BJ (cell line): ENCODE data around the gene ATXN1. TPM values are rescaled to one million over a fixed set of nuclear protein-coding genes. Genes with fewer than 3 reads are reported as not detected.

Experiments used
- CTCF ChIA-PET: fragments of 350-600 bp; formaldehyde crosslinking; extraction: SDS; loops from one replicate; lab custom pipeline; 2021; ENCODE audit warnings: antibody characterized with exemption, inconsistent platforms; lab: Yijun Ruan, JAX
- POLR2A ChIA-PET: fragments of 300-600 bp; sonication (Branson Sonifier 250); formaldehyde crosslinking; extraction: SDS; loops from one replicate; lab custom pipeline; 2021; ENCODE audit warnings: antibody characterized with exemption; lab: Charles Lee
- DNase-seq: peaks from one replicate; pipeline ENCODE4 v3.0.0-alpha.2; 2011; ENCODE audit warnings: low read depth
- H3K27me3 ChIP-seq: 2 replicates; pipeline ENCODE4 v1.6.0; 2011; ENCODE audit warnings: low read length; ENCODE audit not compliant: control insufficient read depth, insufficient read depth
- H3K36me3 ChIP-seq: 2 replicates; pipeline ENCODE4 v1.5.1; 2011; ENCODE audit warnings: low read length; ENCODE audit not compliant: control insufficient read depth, insufficient read depth
- H3K4me3 ChIP-seq: 2 replicates; pipeline ENCODE4 v1.5.1; 2011; ENCODE audit warnings: low read depth, mild to moderate bottlenecking, control low read depth, low read length
- polyA plus RNA-seq: library from polyadenylated mRNA; depleted of rRNA; stranded (reverse); fragments of >200 nt; gene quantifications from 2 replicates; pipeline ENCODE4 v1.2.3, GENCODE V29; 2011
- TF ChIP-seq, protein P1 (sequence below): IDR thresholded peaks from 2 replicates; pipeline ENCODE4 v1.5.1; 2011; ENCODE audit warnings: low read depth, mild to moderate bottlenecking, control low read depth, inconsistent platforms, low read length, moderate library complexity; ENCODE audit not compliant: insufficient read depth

The ATXN1 gene
- polyA plus RNA-seq, 1 experiment: 60.2 TPM

- DNase-seq: no peak
- Histone ChIP-seq H3K36me3 (no peaks in the 10 kb centered on the region; the same call in 1 of the 2 replicates), H3K27me3 (no peaks in the 10 kb centered on the region), H3K4me3 (no peak overlapping the region)
- POLR2A ChIA-PET: no interaction called here
- TF ChIP-seq, protein P1, sequence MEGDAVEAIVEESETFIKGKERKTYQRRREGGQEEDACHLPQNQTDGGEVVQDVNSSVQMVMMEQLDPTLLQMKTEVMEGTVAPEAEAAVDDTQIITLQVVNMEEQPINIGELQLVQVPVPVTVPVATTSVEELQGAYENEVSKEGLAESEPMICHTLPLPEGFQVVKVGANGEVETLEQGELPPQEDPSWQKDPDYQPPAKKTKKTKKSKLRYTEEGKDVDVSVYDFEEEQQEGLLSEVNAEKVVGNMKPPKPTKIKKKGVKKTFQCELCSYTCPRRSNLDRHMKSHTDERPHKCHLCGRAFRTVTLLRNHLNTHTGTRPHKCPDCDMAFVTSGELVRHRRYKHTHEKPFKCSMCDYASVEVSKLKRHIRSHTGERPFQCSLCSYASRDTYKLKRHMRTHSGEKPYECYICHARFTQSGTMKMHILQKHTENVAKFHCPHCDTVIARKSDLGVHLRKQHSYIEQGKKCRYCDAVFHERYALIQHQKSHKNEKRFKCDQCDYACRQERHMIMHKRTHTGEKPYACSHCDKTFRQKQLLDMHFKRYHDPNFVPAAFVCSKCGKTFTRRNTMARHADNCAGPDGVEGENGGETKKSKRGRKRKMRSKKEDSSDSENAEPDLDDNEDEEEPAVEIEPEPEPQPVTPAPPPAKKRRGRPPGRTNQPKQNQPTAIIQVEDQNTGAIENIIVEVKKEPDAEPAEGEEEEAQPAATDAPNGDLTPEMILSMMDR: no peak
- CTCF ChIA-PET: interaction anchor here (1.1 kb wide), 1 partner anchor 11 kb away, joined by 4 read pairs; no protein-coding TSS in a partner anchor
Observed at GRCh38 chr6:16369140-16369745, 392.0 kb downstream of the ATXN1 start.

DNA sequence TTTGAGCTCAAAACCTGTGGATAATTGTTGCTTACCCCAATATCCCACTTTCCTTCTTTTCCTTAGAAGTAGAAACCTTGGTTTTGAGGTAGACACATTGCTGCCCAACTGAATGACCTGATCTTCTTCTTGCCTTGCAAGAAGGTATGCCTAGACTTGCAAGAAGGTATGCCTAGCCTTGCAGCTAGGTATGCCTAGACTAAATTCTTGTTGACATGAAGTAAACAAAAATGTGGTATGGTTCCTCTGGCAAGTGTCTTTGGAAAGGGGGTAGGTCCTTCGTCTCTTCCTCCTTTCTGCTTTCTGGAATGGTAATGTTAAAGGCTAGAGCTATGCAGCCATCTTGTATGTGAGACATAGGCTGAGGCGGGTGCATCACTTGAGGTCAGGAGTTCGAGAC is 393.7 kb downstream of the ATXN1 start:
- ChIA-PET POLR2A (no interaction called here), CTCF (interaction anchor here (1.5 kb wide), 1 partner anchor 10 kb away, joined by 3 read pairs; no protein-coding TSS in a partner anchor)
- no peak for DNase-seq
- H3K4me3 ChIP-seq: no peak overlapping the region
- TF ChIP-seq, protein P1: no peak
- no peaks in the 10 kb centered on the region; the same call in 1 of the 2 replicates for H3K36me3 ChIP-seq
- H3K27me3 ChIP-seq: no peaks in the 10 kb centered on the region

GRCh38 chr6:16363749-16364148 is 397.5 kb downstream of the ATXN1 start:
- H3K36me3 ChIP-seq: no peaks in the 10 kb centered on the region
- H3K4me3 ChIP-seq: no peak overlapping the region
- H3K27me3 ChIP-seq: no peaks in the 10 kb centered on the region
- POLR2A ChIA-PET: no interaction called here
- no peak for DNase-seq
- TF ChIP-seq, protein P1: no peak
- CTCF ChIA-PET: interaction anchor here (1.4 kb wide), 1 partner anchor 10 kb away, joined by 3 read pairs; no protein-coding TSS in a partner anchor

DNA sequence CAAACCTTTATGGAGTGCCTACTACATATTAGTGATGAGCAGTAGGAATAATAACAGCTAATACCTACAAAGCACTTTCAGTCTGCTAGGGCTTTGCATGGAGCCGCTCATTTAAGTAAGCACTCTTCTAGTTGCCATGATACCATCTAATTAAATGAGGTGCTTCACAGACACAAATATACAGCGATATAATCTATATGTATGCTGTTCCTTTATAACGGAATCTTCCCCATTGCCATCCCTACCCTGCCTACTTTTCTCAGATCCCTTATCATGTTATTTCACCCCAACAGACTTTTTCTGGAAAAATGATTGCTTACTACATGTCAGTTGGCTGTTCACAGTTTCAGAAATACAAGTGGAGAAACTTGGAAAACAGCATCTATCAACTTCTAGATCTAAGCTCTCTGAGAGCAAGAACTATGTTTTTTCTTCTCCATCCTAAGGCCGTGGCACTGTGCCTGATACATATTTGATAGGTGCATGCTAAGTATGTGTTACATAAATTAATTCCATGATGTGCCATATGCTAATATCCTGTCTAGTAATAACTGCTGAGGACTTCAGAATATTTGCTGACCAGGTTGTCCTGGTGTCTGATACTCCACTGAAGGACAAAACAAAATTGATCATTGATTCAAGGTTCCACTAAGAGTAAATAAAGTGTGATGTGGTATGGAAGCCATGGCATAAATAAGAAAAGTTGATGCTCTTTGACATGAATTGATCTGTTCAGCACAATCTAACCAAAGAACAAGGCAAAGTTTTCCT is 398.3 kb downstream of the ATXN1 start:
- H3K36me3 ChIP-seq: no peaks in the 10 kb centered on the region
- no peak for DNase-seq
- H3K4me3 ChIP-seq: no peak overlapping the region
- H3K27me3 ChIP-seq: no peaks in the 10 kb centered on the region
- TF ChIP-seq, protein P1: no peak
- ChIA-PET POLR2A (no interaction called here), CTCF (interaction anchor here (0.9 to 1.5 kb wide), 4 partner anchors 10 to 44 kb away, joined by 3 to 7 read pairs (median 3); no protein-coding TSS in a partner anchor)

DNA sequence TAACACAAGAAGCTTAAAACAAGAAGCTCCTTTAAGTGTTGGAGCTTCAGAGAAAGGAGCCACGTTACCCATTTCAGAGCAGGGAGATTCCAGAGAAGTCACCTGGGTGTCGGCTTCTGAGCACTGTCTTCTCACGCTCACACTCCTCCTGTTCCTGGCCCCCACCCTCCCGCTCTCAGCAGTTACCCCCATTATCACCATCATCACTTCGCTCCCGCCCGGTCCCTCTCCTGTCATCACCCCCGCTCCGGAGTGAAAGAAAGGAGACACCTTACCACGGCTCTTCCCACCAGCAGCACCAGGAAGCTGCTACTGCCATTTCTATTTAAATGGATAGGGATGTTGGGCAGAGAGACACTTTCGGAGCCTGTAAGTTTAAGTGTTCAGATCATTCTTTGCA is 399.0 kb downstream of the ATXN1 start:
- CTCF ChIA-PET: interaction anchor here (0.9 to 1.5 kb wide), 4 partner anchors 17 to 45 kb away, joined by 3 to 7 read pairs (median 3); no protein-coding TSS in a partner anchor
- POLR2A ChIA-PET: no interaction called here
- TF ChIP-seq, protein P1: no peak
- DNase-seq: no peak
- H3K36me3 ChIP-seq: no peaks in the 10 kb centered on the region
- no peak overlapping the region for H3K4me3 ChIP-seq
- no peaks in the 10 kb centered on the region for H3K27me3 ChIP-seq
